ENCODE measurements around the gene HES7. TPM values are rescaled to one million over a fixed set of nuclear protein-coding genes. Genes with fewer than 3 reads are reported as not detected.

HES7 gene
- polyA plus RNA-seq, 1 of the 3 experiments (the other 2 are of a cell fraction): 1.2 TPM

- Histone ChIP-seq H4K20me1 (ENCODE audit: insufficient read depth) (peaks cover 9% of the 10 kb centered on the region; the same call in 1 of the 2 replicates), H3K9me2 (no peaks in the 10 kb centered on the region), H2AFZ (ENCODE audit: low read depth) (no peak overlapping the region), H3K4me2 (no peak overlapping the region), H3K4me1 (ENCODE audit: control insufficient read depth in 1 of 2, insufficient read depth in 2 of 2, low read depth in 1 of 2, low read length in 1 of 2) (peaks cover 19% of the 10 kb centered on the region in 2 experiments; a peak in 3 of 4 replicates), H3K4me3 (ENCODE audit: low read depth in 2 of 2, low read length in 1 of 2) (no peak overlapping the region), H3K27me3 (ENCODE audit: insufficient read depth) (no peaks in the 10 kb centered on the region), H3K36me3 (replicated peaks in 1 of 2; ENCODE audit: control insufficient read depth in 1 of 2, insufficient read depth in 2 of 2, low read length in 1 of 2) (peaks cover 14 to 54% of the 10 kb centered on the region in 2 experiments), H3K9ac (no peak overlapping the region), H3K9me3 (no peaks in the 10 kb centered on the region), H3F3A (replicated peaks; ENCODE audit: insufficient read depth) (peaks cover 10% of the 10 kb centered on the region), H3K27ac (ENCODE audit: low read depth in 2 of 2, low read length in 1 of 2) (no peak overlapping the region), H3K79me2 (ENCODE audit: insufficient read depth) (peaks cover 16% of the 10 kb centered on the region; the same call in 1 of the 2 replicates)
- no peak for TF ChIP-seq CTCF (IDR thresholded peaks at IDR 0.05)
- TF ChIP-seq PBX3 (IDR thresholded peaks at IDR 0.05): no peak
- TF ChIP-seq FOXM1 (IDR thresholded peaks at IDR 0.05; ENCODE audit: low read depth): no peak
- no peak for TF ChIP-seq FOXJ3 (CRISPR knock-in tag; IDR thresholded peaks at IDR 0.05)
- no peak for TF ChIP-seq EP300 (IDR thresholded peaks at IDR 0.05; ENCODE audit: borderline replicate concordance in 1 of 2, low read depth in 1 of 2, low read length in 1 of 2)
- no peak for TF ChIP-seq JUND (IDR thresholded peaks at IDR 0.05)
- TF ChIP-seq CHD2 (IDR thresholded peaks at IDR 0.05; ENCODE audit: low read length, partially characterized antibody): no peak
- TF ChIP-seq TCF12 (IDR thresholded peaks at IDR 0.05): no peak
- no peak for DNase-seq
- WGBS (ENCODE audit: low lambda C conversion rate): 92% methylated on average over 13 of the region's 13 CpGs
- CTCF ChIA-PET: interaction anchor here (0.8 to 1.9 kb wide), 3 partner anchors 8 to 11 kb away, joined by 3 to 12 read pairs (median 7); no protein-coding TSS in a partner anchor
- POLR2A ChIA-PET: no interaction called here
These were observed 24.7 kb upstream of the HES7 start for GRCh38 chr17:8148560-8148959.

- H2AFZ ChIP-seq (ENCODE audit: low read depth): no peak overlapping the region
- H3K27ac ChIP-seq (ENCODE audit: low read depth in 2 of 2, low read length in 1 of 2): no peak overlapping the region
- POLR2A ChIA-PET: no interaction called here
- H3K27me3 ChIP-seq (ENCODE audit: insufficient read depth): no peaks in the 10 kb centered on the region
- CTCF ChIA-PET: interaction anchor here (0.8 to 1.9 kb wide), 2 partner anchors 9 to 10 kb away, joined by 3 to 12 read pairs; no protein-coding TSS in a partner anchor
- no peaks in the 10 kb centered on the region for H3K9me3 ChIP-seq
- H3K79me2 ChIP-seq (ENCODE audit: insufficient read depth): peaks cover 16% of the 10 kb centered on the region; the same call in 1 of the 2 replicates
- peaks cover 8% of the 10 kb centered on the region for H3F3A ChIP-seq (replicated peaks; ENCODE audit: insufficient read depth)
- H4K20me1 ChIP-seq (ENCODE audit: insufficient read depth): peaks cover 9% of the 10 kb centered on the region; the same call in 1 of the 2 replicates
- no peak overlapping the region for H3K9ac ChIP-seq
- H3K4me2 ChIP-seq: no peak overlapping the region
- H3K4me1 ChIP-seq (ENCODE audit: control insufficient read depth in 1 of 2, insufficient read depth in 2 of 2, low read depth in 1 of 2, low read length in 1 of 2): peaks cover 12 to 13% of the 10 kb centered on the region in 2 experiments; a peak in 3 of 4 replicates
- no peak overlapping the region for H3K4me3 ChIP-seq (ENCODE audit: low read depth in 2 of 2, low read length in 1 of 2)
- no peaks in the 10 kb centered on the region for H3K9me2 ChIP-seq
- H3K36me3 ChIP-seq (replicated peaks in 1 of 2; ENCODE audit: control insufficient read depth in 1 of 2, insufficient read depth in 2 of 2, low read length in 1 of 2): peaks cover 14 to 54% of the 10 kb centered on the region in 2 experiments
- no peak for DNase-seq
- WGBS (ENCODE audit: low lambda C conversion rate): 90% methylated on average over 13 of the region's 13 CpGs
- TF ChIP-seq USF2 (IDR thresholded peaks at IDR 0.05; ENCODE audit: borderline replicate concordance, low read depth, low read length) (no peak), SIN3A (IDR thresholded peaks at IDR 0.05; ENCODE audit: borderline replicate concordance, low read depth, low read length) (no peak), USF1 (IDR thresholded peaks at IDR 0.05; ENCODE audit: borderline replicate concordance, low read depth) (no peak), EZH2phosphoT487 (IDR thresholded peaks at IDR 0.05; ENCODE audit: borderline replicate concordance, low read depth) (no peak), REST (IDR thresholded peaks at IDR 0.05; ENCODE audit: low read depth, low read length) (no peak), ZBTB33 (IDR thresholded peaks at IDR 0.05; ENCODE audit: borderline replicate concordance, low read depth) (no peak), ELF1 (IDR thresholded peaks at IDR 0.05) (no peak)
These were observed 24.0 kb upstream of the HES7 start for GRCh38 chr17:8147805-8148404.

All from SK-N-SH (cell line).